ENCODE results near the gene ANKDD1A.

The ANKDD1A gene

DNA sequence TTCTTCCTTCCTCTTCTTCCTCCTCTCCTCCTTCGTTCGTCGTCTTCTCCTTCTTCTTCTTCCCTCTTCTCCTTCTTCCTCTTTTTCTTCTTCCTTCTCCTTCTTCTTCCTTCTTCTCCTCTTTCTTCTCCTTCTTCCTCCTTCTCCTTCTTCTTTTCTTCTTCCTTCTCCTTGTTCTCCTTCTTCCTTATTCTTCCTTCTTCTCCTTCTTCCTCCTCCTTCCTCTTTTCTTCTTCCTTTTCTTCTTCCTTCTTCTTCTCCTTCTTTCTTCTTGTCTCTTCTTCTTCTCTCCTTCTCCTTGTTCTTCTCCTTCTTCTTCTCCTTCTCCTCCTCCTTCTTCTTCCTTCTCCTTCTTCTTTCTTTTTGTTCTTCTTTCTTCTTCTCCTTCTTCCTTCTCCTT lies 42.7 kb downstream of the ANKDD1A start:
- WGBS (ENCODE audit: extremely low coverage, insufficient coverage, insufficient read length), result 40% methylated on average over 1 of the region's 3 CpGs
- H3K4me2 ChIP-seq (ENCODE audit: low read length), result no peak overlapping the region

DNA sequence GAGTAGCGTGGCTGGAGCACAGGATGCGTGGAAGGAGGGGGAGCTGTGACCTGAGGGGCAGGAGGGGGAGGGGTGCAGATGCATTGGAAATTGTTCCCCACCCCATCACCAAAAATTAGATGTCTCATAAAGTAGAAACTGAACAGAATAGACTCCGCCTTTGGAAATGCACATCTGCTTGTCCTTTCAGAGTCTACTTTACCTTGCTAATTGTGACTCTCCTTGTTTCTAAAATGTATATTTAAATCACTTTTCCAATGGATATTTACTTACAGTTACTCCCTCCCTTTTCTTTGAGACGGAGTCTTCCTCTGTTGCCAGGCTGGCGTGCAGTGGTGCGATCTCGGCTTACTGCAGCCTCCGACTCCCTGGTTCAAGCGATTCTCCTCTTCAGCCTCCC lies 47.4 kb downstream of the ANKDD1A start:
- H3K4me3 ChIP-seq (ENCODE audit: low read depth, low read length), result no peak overlapping the region
- WGBS (ENCODE audit: extremely low coverage, insufficient coverage, insufficient read length), result no CpG with 5 or more reads among the region's 9 CpGs
- no peak overlapping the region for H3K18ac ChIP-seq (ENCODE audit: low read length)
- H2BK12ac ChIP-seq (ENCODE audit: low read length), result no peak overlapping the region
- no peaks in the 10 kb centered on the region for H3K79me1 ChIP-seq (ENCODE audit: low read length)
- no peak overlapping the region for H4K8ac ChIP-seq (ENCODE audit: low read depth, low read length)
- H3K79me2 ChIP-seq (ENCODE audit: control insufficient read depth, insufficient read depth, low read length, poor library complexity), result no peaks in the 10 kb centered on the region
- H3K4me1 ChIP-seq (ENCODE audit: control insufficient read depth in 1 of 2, insufficient read depth in 2 of 2, low read length in 2 of 2), result no peaks in the 10 kb centered on the region
- peaks cover 43 to 51% of the 10 kb centered on the region in 2 experiments for H3K36me3 ChIP-seq (ENCODE audit: control insufficient read depth in 1 of 2, insufficient read depth in 2 of 2, low read length in 2 of 2)
- no peak for DNase-seq
- no peaks in the 10 kb centered on the region for H3K27me3 ChIP-seq (ENCODE audit: insufficient read depth, low read length)
- no peak overlapping the region for H4K12ac ChIP-seq (ENCODE audit: low read depth, low read length)
- H3K14ac ChIP-seq (ENCODE audit: low read length), result no peak overlapping the region
- no peak overlapping the region for H2BK5ac ChIP-seq (ENCODE audit: low read depth, low read length, poor library complexity)
- H4K91ac ChIP-seq (ENCODE audit: low read depth, low read length), result no peak overlapping the region
- H3K4me2 ChIP-seq (ENCODE audit: low read length), result no peak overlapping the region
- H3K4ac ChIP-seq (ENCODE audit: low read depth, low read length), result no peak overlapping the region
- H2BK120ac ChIP-seq (ENCODE audit: insufficient read depth, low read length, poor library complexity), result no peak overlapping the region
- no peak overlapping the region for H3K23ac ChIP-seq (ENCODE audit: low read length)
- H2AK5ac ChIP-seq (ENCODE audit: low read length), result no peak overlapping the region
- no peak overlapping the region for H2AFZ ChIP-seq (ENCODE audit: insufficient read depth, low read length, poor library complexity)
- peaks cover 5% of the 10 kb centered on the region for H3K9me3 ChIP-seq (ENCODE audit: insufficient read depth, low read depth, low read length)
- no peak overlapping the region for H3K27ac ChIP-seq (ENCODE audit: low read depth, low read length)
- H3K9ac ChIP-seq (ENCODE audit: low read length), result peak overlapping the region; percentile 12

More for the DNA sequence above, 42.7 kb downstream of the ANKDD1A start:
- no peak overlapping the region for H3K14ac ChIP-seq (ENCODE audit: low read length)
- H2AK5ac ChIP-seq (ENCODE audit: low read length), result no peak overlapping the region
- H3K4me1 ChIP-seq (ENCODE audit: control insufficient read depth in 1 of 2, insufficient read depth in 2 of 2, low read length in 2 of 2), result peaks cover 6 to 7% of the 10 kb centered on the region in 2 experiments
- H3K79me1 ChIP-seq (ENCODE audit: low read length), result peaks cover 3% of the 10 kb centered on the region
- no peaks in the 10 kb centered on the region for H3K79me2 ChIP-seq (ENCODE audit: control insufficient read depth, insufficient read depth, low read length, poor library complexity)
- no peaks in the 10 kb centered on the region for H3K27me3 ChIP-seq (ENCODE audit: insufficient read depth, low read length)
- peaks cover 2% of the 10 kb centered on the region for H3K9me3 ChIP-seq (ENCODE audit: insufficient read depth, low read depth, low read length)
- no peak overlapping the region for H2BK12ac ChIP-seq (ENCODE audit: low read length)
- no peak overlapping the region for H2BK5ac ChIP-seq (ENCODE audit: low read depth, low read length, poor library complexity)
- no peak overlapping the region for H3K9ac ChIP-seq (ENCODE audit: low read length)
- no peak overlapping the region for H3K4ac ChIP-seq (ENCODE audit: low read depth, low read length)
- peaks cover 17 to 24% of the 10 kb centered on the region in 2 experiments for H3K36me3 ChIP-seq (ENCODE audit: control insufficient read depth in 1 of 2, insufficient read depth in 2 of 2, low read length in 2 of 2)
- H3K4me3 ChIP-seq (ENCODE audit: low read depth, low read length), result no peak overlapping the region
- no peak overlapping the region for H2AFZ ChIP-seq (ENCODE audit: insufficient read depth, low read length, poor library complexity)
- no peak overlapping the region for H3K27ac ChIP-seq (ENCODE audit: low read depth, low read length)
- no peak overlapping the region for H3K23ac ChIP-seq (ENCODE audit: low read length)
- DNase-seq, result no peak
- no peak overlapping the region for H4K8ac ChIP-seq (ENCODE audit: low read depth, low read length)
- no peak overlapping the region for H4K91ac ChIP-seq (ENCODE audit: low read depth, low read length)
- H2BK120ac ChIP-seq (ENCODE audit: insufficient read depth, low read length, poor library complexity), result no peak overlapping the region
- no peak overlapping the region for H4K12ac ChIP-seq (ENCODE audit: low read depth, low read length)
- no peak overlapping the region for H3K18ac ChIP-seq (ENCODE audit: low read length)

DNA sequence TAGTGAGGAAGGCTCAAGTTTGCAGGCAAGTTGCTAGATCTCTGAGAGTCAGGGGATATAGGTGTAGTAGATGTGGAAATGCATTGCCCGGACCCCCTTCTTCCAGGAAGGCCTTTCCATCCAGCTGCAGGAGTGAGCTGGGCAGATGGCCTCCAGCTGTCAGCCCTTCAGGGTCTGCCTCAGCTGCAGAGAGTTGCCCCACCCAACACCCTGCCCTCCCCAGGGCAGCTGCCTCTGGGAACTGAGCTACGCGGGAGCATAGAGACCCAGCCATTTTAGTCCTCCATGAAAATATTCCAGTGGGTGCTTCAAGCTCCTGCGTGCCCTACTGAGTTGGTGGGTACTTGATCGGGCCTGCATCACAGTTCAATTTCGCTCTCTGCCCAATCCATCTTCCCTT lies 48.5 kb downstream of the ANKDD1A start:
- Histone ChIP-seq H3K27ac (ENCODE audit: low read depth, low read length) (no peak overlapping the region), H3K79me1 (ENCODE audit: low read length) (no peaks in the 10 kb centered on the region), H2BK120ac (ENCODE audit: insufficient read depth, low read length, poor library complexity) (no peak overlapping the region), H3K4ac (ENCODE audit: low read depth, low read length) (no peak overlapping the region), H3K23ac (ENCODE audit: low read length) (no peak overlapping the region), H3K9ac (ENCODE audit: low read length) (no peak overlapping the region), H3K4me3 (ENCODE audit: low read depth, low read length) (no peak overlapping the region), H3K4me1 (ENCODE audit: control insufficient read depth in 1 of 2, insufficient read depth in 2 of 2, low read length in 2 of 2) (no peaks in the 10 kb centered on the region), H4K8ac (ENCODE audit: low read depth, low read length) (no peak overlapping the region), H2AK5ac (ENCODE audit: low read length) (no peak overlapping the region), H3K4me2 (ENCODE audit: low read length) (no peak overlapping the region), H2BK12ac (ENCODE audit: low read length) (no peak overlapping the region), H4K91ac (ENCODE audit: low read depth, low read length) (no peak overlapping the region), H3K14ac (ENCODE audit: low read length) (no peak overlapping the region), H3K9me3 (ENCODE audit: insufficient read depth, low read depth, low read length) (peaks cover 5% of the 10 kb centered on the region), H3K79me2 (ENCODE audit: control insufficient read depth, insufficient read depth, low read length, poor library complexity) (no peaks in the 10 kb centered on the region), H3K18ac (ENCODE audit: low read length) (no peak overlapping the region), H3K27me3 (ENCODE audit: insufficient read depth, low read length) (no peaks in the 10 kb centered on the region), H2AFZ (ENCODE audit: insufficient read depth, low read length, poor library complexity) (no peak overlapping the region), H2BK5ac (ENCODE audit: low read depth, low read length, poor library complexity) (no peak overlapping the region), H4K12ac (ENCODE audit: low read depth, low read length) (no peak overlapping the region), H3K36me3 (ENCODE audit: control insufficient read depth in 1 of 2, insufficient read depth in 2 of 2, low read length in 2 of 2) (peaks cover 42 to 58% of the 10 kb centered on the region in 2 experiments)
- no peak for DNase-seq
- no CpG with 5 or more reads among the region's 6 CpGs for WGBS (ENCODE audit: extremely low coverage, insufficient coverage, insufficient read length)

DNA sequence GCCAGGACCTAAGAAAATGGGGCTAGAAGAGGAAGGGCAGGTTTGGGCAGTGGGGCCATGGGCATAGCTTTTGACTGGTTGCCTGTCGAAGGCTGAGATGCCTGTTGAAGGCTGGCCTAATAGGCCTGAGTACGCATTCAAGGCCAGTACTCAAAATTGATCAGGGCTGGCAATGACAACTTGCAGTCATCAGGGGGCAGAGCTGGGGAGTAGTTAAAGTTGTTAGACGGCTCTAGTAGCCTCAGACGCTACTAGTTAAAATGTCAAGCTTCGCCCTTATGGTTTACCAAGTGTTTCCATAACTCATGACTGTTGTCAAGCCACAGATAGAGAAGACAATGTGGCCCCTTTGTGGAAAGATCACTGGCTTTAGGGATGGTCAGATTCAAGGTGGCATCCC lies 49.3 kb downstream of the ANKDD1A start:
- Histone ChIP-seq H3K4me2 (ENCODE audit: low read length) (no peak overlapping the region), H3K79me2 (ENCODE audit: control insufficient read depth, insufficient read depth, low read length, poor library complexity) (no peaks in the 10 kb centered on the region), H3K23ac (ENCODE audit: low read length) (no peak overlapping the region), H4K8ac (ENCODE audit: low read depth, low read length) (no peak overlapping the region), H3K79me1 (ENCODE audit: low read length) (no peaks in the 10 kb centered on the region), H3K14ac (ENCODE audit: low read length) (no peak overlapping the region), H2AFZ (ENCODE audit: insufficient read depth, low read length, poor library complexity) (no peak overlapping the region), H2BK120ac (ENCODE audit: insufficient read depth, low read length, poor library complexity) (no peak overlapping the region), H3K27ac (ENCODE audit: low read depth, low read length) (no peak overlapping the region), H3K4me3 (ENCODE audit: low read depth, low read length) (no peak overlapping the region), H3K9me3 (ENCODE audit: insufficient read depth, low read depth, low read length) (peaks cover 3% of the 10 kb centered on the region), H3K4ac (ENCODE audit: low read depth, low read length) (no peak overlapping the region), H3K27me3 (ENCODE audit: insufficient read depth, low read length) (no peaks in the 10 kb centered on the region), H3K4me1 (ENCODE audit: control insufficient read depth in 1 of 2, insufficient read depth in 2 of 2, low read length in 2 of 2) (no peaks in the 10 kb centered on the region), H3K9ac (ENCODE audit: low read length) (no peak overlapping the region), H2BK12ac (ENCODE audit: low read length) (no peak overlapping the region), H2BK5ac (ENCODE audit: low read depth, low read length, poor library complexity) (no peak overlapping the region), H3K36me3 (ENCODE audit: control insufficient read depth in 1 of 2, insufficient read depth in 2 of 2, low read length in 2 of 2) (peaks cover 39 to 52% of the 10 kb centered on the region in 2 experiments), H3K18ac (ENCODE audit: low read length) (no peak overlapping the region), H4K12ac (ENCODE audit: low read depth, low read length) (no peak overlapping the region), H4K91ac (ENCODE audit: low read depth, low read length) (no peak overlapping the region), H2AK5ac (ENCODE audit: low read length) (no peak overlapping the region)
- DNase-seq, result no peak
- no CpG with 5 or more reads among the region's 5 CpGs for WGBS (ENCODE audit: extremely low coverage, insufficient coverage, insufficient read length)
